Femur (tissue), 1 donor: ENCODE data around the gene HACD4.

Source experiments
- DNase-seq: peaks from one replicate; pipeline ENCODE4 v3.0.0-alpha.2; 2017

Gene HACD4, protein sequence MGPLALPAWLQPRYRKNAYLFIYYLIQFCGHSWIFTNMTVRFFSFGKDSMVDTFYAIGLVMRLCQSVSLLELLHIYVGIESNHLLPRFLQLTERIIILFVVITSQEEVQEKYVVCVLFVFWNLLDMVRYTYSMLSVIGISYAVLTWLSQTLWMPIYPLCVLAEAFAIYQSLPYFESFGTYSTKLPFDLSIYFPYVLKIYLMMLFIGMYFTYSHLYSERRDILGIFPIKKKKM

GRCh38 chr9:21031091-21031807, at the start of gene HACD4:
Gene HACD4 (minus strand): TSS chr9:21031640. CDS start chr9:21031590, 50 bp downstream.
- DNase-seq: peak; percentile 71

DNA sequence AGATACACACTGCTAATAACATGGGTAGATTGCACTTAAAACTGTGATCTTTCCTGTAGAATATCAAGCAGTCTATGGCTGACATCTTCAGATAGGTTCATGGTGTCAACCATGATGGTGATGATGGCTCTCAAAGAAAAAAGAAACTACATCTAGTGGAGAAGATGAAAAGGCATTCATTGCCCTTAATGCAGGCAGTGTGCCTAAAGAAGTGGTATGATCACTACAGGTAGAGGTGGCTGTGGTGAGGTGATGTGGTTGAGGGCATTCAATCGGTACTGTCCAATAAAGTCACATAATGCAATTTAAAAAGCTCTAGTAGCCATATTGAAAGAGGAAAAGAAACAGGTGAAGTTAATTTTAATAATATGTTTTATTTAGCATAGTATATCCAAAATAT, 49.4 kb upstream of the HACD4 start:
- no peak for DNase-seq

- DNase-seq: no peak
Measured at GRCh38 chr9:21078702-21079101, 47.3 kb upstream of the HACD4 start.

- no peak for DNase-seq
Measured at GRCh38 chr9:21077781-21078180, 46.3 kb upstream of the HACD4 start, which contains the start of gene IFNB1. Gene IFNB1 (minus strand): TSS chr9:21077942. CDS start chr9:21077869, 73 bp downstream.

DNA sequence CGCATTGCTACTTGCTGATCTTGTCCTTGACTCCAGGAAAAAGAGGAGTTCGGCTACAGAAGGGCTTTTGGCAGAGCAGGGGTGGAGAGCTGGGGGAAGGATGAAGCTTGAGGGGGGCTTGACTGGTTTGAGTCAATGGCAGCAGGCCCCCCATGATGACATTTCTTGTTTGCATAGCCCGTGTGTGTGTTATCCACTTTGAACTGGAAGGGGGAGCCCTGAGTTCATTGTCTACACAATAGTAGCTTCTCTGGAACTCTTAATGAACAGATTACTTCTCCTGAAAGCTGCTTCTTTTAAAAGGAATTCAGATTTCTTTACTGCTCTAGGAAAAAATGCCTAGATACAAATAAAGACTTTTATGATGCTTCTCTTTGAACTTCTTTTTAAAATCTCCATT, 44.0 kb upstream of the HACD4 start:
- DNase-seq: no peak

DNA sequence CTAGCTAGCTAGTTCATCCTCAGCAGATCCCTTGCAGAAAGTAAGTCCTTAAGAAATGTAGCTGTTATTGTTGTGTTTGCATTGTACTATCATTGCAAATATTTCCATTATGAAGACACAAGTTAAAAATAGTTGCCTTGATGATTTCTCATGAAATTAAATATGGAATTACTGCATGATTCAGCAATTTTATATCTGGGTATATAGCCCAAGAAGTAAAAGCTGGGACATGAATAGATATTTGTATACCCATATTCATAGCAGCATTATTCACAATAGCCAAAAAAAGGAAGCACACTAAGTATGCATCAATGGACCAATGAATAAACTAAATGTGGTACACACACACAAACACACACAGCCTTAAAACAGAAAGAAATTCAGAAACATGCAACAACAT, 39.5 kb upstream of the HACD4 start:
- DNase-seq: no peak

DNA sequence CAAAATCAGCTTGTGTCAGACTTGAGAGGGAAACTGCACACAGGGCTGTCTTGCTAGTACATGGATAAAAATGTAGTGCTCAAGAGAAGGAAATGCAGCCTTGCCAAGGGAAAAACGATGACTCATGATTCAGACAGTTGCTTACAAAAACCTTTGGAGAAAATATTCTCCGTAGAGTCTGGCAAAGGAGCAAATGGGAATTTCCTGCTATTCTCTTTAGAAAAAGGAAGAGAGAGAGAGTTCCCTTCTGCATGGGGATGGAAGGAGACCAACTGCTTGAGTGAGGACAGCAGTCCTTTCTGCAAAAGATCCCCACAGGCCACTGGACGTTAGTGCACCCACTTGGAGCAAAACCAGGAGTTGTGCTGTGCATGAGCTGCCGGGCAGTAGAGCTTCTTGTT, 38.7 kb upstream of the HACD4 start:
- DNase-seq: peak; percentile 72

GRCh38 chr9:21060919-21061561, 29.6 kb upstream of the HACD4 start:
- peak; percentile 31 for DNase-seq

DNA sequence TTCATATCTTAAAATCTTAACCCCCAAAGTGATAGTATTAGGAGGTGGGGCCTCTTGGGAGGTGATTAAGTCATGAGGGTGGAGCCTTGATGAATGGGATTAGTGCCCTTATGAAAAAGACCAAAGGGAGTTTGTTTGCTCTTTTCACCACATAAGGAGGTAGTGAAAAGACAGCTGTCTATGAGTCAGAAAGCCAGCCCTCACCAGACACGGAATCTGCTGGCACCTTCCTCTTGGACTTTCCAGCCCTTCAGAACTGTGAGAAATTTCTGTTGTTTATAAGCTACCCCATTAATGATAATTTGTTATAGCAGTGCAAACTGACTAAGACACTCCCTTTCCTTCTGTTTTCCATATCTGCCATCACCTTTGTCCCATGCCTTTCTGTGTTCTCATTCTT, 25.5 kb upstream of the HACD4 start:
- DNase-seq: no peak

DNA sequence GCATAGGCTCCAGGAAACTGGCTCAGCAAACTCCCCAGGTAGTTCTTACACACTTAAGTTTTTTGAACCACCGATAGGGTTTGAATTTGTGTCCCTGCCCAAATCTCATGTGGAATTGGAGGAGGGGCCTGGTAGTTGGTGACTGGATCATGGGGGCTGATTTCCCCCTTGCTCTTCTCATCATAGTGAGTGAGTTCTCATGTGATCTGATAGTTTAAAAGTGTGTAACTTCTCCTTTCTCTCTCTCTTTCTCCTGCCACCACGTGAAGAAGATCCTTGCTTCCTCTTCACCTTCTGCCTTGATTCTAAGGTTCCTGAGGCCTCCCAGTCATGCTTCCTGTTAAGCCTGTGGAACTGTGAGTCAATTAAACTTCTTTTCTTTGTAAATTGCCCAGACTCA, 22.4 kb upstream of the HACD4 start:
- no peak for DNase-seq

- DNase-seq: no peak
Measured at GRCh38 chr9:21047281-21047691, 15.8 kb upstream of the HACD4 start.

GRCh38 chr9:21043841-21044240, 12.4 kb upstream of the HACD4 start:
- DNase-seq: no peak

GRCh38 chr9:21042466-21042865, 11.0 kb upstream of the HACD4 start:
- no peak for DNase-seq

GRCh38 chr9:21039302-21039701, 7.9 kb upstream of the HACD4 start:
- DNase-seq: no peak

- DNase-seq: no peak
Measured at GRCh38 chr9:21037278-21037677, 5.8 kb upstream of the HACD4 start.

- DNase-seq: no peak
Measured at GRCh38 chr9:21031808-21032183, 356 bp upstream of the HACD4 start.

DNA sequence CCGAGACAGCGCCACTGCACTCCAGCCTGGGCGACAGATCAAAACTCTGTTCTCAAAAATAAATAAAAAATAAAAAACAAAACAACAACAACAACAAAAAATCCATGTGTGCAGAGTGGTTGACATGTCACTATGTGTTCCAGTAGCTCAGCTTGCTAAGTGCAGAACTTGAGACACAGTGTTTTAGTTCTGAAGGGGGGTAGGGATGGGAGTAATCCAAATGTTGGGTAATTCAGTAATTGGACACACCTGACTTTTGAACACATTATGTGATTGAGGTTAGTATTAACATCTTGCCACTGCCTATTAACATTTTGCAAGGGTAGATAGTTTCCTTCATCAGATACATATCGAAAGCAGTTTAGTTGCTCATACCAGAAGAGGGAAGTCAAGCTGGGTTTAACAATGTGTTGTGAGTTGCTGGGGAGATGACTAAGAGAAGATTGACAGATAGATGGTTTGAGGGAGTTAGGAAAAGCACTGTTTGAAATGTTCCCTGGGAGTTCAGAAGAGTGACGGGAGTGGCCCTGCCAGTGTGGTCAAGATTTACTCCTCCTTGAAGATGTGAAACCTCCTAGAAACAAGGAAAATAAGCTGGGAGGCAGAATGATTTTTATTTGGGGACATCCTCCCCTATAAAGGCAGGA, 928 bp downstream of the HACD4 start:
- DNase-seq: no peak

- DNase-seq: no peak
Measured at GRCh38 chr9:21029661-21030060, 1.8 kb downstream of the HACD4 start.

DNA sequence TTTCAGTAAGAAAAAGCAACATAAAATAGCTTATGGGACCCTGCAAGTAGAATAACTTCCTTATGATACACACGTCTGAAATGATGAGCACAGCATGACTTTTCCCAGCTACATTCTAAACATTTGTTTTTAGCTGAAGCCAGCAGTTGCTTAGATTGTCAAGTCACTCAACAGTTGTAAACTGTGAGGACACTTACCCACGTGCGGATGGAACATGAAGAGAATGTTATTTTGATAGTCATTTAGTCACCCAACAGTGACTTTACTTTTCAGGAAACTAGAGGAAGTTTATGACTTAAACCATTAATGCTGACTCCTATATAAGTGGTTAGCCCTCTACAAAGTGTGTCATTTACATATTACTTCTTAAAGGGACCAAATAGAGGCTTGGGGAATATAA, 3.0 kb downstream of the HACD4 start:
- no peak for DNase-seq

DNA sequence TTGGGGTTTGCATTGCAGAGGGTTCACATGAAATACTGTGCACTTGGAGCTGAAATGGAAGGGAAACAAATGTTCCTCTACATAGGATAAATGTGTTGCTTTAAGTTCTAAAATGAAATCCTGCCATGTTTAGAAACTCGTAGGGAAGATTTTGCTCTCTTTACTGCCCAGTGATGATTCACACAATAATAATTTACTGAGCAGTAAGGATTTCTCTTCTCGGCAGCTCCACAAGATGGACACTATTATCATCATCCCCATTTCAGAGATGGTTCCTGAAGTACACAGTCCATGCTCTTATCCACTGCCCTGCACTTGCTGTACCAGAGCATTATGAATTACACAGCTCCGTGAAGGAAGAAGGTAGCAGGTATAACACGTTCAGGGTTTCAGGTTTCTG, 4.1 kb downstream of the HACD4 start:
- no peak for DNase-seq

- no peak for DNase-seq
Measured at GRCh38 chr9:21023861-21024260, 7.6 kb downstream of the HACD4 start.

DNA sequence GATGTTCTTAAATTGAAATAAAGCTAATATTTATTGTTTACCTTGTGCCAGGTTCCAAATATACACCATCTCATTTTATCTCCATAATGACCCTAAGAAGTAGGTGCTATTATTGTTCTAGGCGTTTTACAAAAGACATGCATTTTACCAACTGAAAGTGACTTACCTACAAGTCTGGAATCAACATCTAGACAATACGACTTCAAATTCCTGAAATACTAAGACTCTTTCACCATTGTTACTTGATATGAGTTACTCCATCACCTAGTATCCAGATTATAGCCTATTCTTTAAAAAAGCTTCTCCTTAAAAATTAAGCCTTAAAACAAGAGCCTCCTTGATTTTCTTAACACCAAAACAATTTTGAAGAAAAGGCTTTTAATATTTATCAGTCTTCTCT, 13.3 kb downstream of the HACD4 start:
- DNase-seq: no peak

- no peak for DNase-seq
Measured at GRCh38 chr9:21016701-21017491, 14.5 kb downstream of the HACD4 start.
